Stomach (tissue), 9 donors: ENCODE results near the gene GZMM. TPM values are rescaled to one million over a fixed set of nuclear protein-coding genes. Genes with fewer than 3 reads are reported as not detected.

Source experiments
- DNase-seq, 2 donors: peaks; one replicate each; pipeline versions ENCODE4 v3.0.0 to v3.0.0-alpha.2; 2013 to 2019
- H3K27ac ChIP-seq, 5 donors: fragments of 200-600 bp in 4 of 5; sonication (generic) in 4 of 5; one replicate each; pipeline ENCODE4 v1.5.1; 2013 to 2019; ENCODE audit warnings: mild to moderate bottlenecking in 1 of 5, moderate library complexity in 1 of 5
- H3K27me3 ChIP-seq, 3 donors: fragments of 200-600 bp; sonication (generic); one replicate each; pipeline ENCODE4 v1.5.1; 2017 to 2019; ENCODE audit warnings: mixed run types in 1 of 3
- H3K36me3 ChIP-seq, 4 donors: fragments of 200-600 bp; sonication (generic); 1 replicate in 3 of 4; 2 replicates in 1 of 4; pipeline ENCODE4 v1.5.1; 2016 to 2019
- H3K4me1 ChIP-seq, 4 donors: fragments of 200-600 bp; sonication (generic); one replicate each; pipeline ENCODE4 v1.5.1; 2016 to 2019
- H3K4me3 ChIP-seq, 4 donors: fragments of 200-600 bp; sonication (generic) in 3 of 4; one replicate each; pipeline ENCODE4 v1.5.1; 2016 to 2019; ENCODE audit warnings: mild to moderate bottlenecking in 1 of 4
- H3K9me3 ChIP-seq, 4 donors: fragments of 200-600 bp; sonication (generic); one replicate each; pipeline ENCODE4 v1.5.1; 2016 to 2019
- CTCF ChIP-seq, 7 experiments: fragments of 450-650 bp in 4 of 7; fragments of 200-600 bp in 3 of 7; sonication (generic) in 3 of 7; IDR thresholded peaks; one replicate each; pipeline ENCODE4 v1.5.1; 2016 to 2019; ENCODE audit warnings: antibody characterized with exemption in 7 of 7, control low read depth in 2 of 7, mild to moderate bottlenecking in 1 of 7
- EP300 ChIP-seq: sonication (generic); formaldehyde crosslinking; IDR thresholded peaks from one replicate; pipeline ENCODE4 v1.6.1; 2017; ENCODE audit warnings: antibody characterized with exemption
- POLR2A ChIP-seq, 4 donors: fragments of 450-650 bp; IDR thresholded peaks; one replicate each; pipeline ENCODE4 v1.6.1; 2016; ENCODE audit warnings: antibody characterized with exemption in 4 of 4, control low read depth in 2 of 4, mild to moderate bottlenecking in 1 of 4, moderate library complexity in 1 of 4
- POLR2AphosphoS5 ChIP-seq, 3 donors: sonication (generic); formaldehyde crosslinking; IDR thresholded peaks; one replicate each; pipeline ENCODE4 v1.6.1; 2016; ENCODE audit warnings: antibody characterized with exemption in 3 of 3
- WGBS, 5 donors: extraction: QIAGEN DNeasy Blood & Tissue Kit in 3 of 5; methylation state at CpG; one replicate each; pipeline versions ENCODE4 v1.1.5 to v1.1.7; 2013 to 2018; 5-methylcytosine and 5-hydroxymethylcytosine counted together
- intact Hi-C: fragments of 100-400 bp; cut with DNase I; formaldehyde crosslinking; loops from one replicate; pipeline ENCODE4 v1.15.1; 2023; ENCODE audit warnings: low total_unique reads
- polyA plus RNA-seq, 3 donors: library from polyadenylated mRNA; stranded (reverse); fragments of 200-250 nt; gene quantifications; one replicate each; pipeline ENCODE4 v1.2.3, GENCODE V29; 2013
- total RNA-seq, 5 donors: library from RNA; depleted of rRNA; stranded (reverse); fragments of >200 nt; gene quantifications; one replicate each; pipeline versions ENCODE4 v1.1.0 to v1.2.3, GENCODE V29; 2014 to 2016
- donor health status: healthy with polysubstance abuse.
- donor health status: Bipolar disorder and iron deficiency.
- donor health status: healthy.

The GZMM gene
- total and polyA plus RNA-seq, 8 donors, result 0.37 to 6.6 (median 0.93) TPM; not detected in 3

- DNase-seq, result peak; percentile 78 to 92
- H3K27me3 ChIP-seq, result no peaks in the 10 kb centered on the region
- H3K4me3 ChIP-seq, result peak within 1 kb of the TSS; percentile 77 to 100 (median 100)
- H3K27ac ChIP-seq, result peak within 1 kb of the TSS; percentile 91 to 98 (median 96)
- no peaks in the 10 kb centered on the region for H3K9me3 ChIP-seq
- peaks cover 15 to 46% (median 34%) of the 10 kb centered on the region in 4 donors for H3K4me1 ChIP-seq
- intact Hi-C loops, result no loop called here
- H3K36me3 ChIP-seq, result peaks cover 0 to 11% (median 4%) of the 10 kb centered on the region in 4 donors
- 0 to 6% (median 1%) methylated on average over 8 to 81 of the region's 81 CpGs for WGBS, 5 donors
- TF ChIP-seq POLR2AphosphoS5 (IDR thresholded peaks at IDR 0.05), result peak; percentile 23 to 82 (median 65)
- TF ChIP-seq EP300, result peak; percentile 2
- TF ChIP-seq POLR2A (IDR thresholded peaks at IDR 0.05), result no peak
- no peak for TF ChIP-seq CTCF (IDR thresholded peaks at IDR 0.05)
Observed at GRCh38 chr19:507286-508203, 36.3 kb upstream of the GZMM start, which contains the start of gene TPGS1. Gene TPGS1 (plus strand): TSS chr19:507497. CDS start chr19:507507, 10 bp downstream.

- DNase-seq, result no peak
- no peaks in the 10 kb centered on the region for H3K27me3 ChIP-seq
- H3K36me3 ChIP-seq, result peaks cover 0 to 11% (median 4%) of the 10 kb centered on the region in 4 donors
- TF ChIP-seq POLR2A (IDR thresholded peaks at IDR 0.05) (no peak), CTCF (IDR thresholded peaks at IDR 0.05) (no peak)
- H3K9me3 ChIP-seq, result no peaks in the 10 kb centered on the region
- WGBS, 5 donors, result 48 to 62% (median 55%) methylated on average over 26 to 32 of the region's 32 CpGs
- peaks cover 15 to 54% (median 41%) of the 10 kb centered on the region in 4 donors for H3K4me1 ChIP-seq
- H3K4me3 ChIP-seq, result peak overlapping the region; percentile 77 to 100 (median 100)
- peak overlapping the region in 2 of 5 donors; percentile 96 to 98 for H3K27ac ChIP-seq
- intact Hi-C loops, result no loop called here
Observed at GRCh38 chr19:508204-509150, 35.4 kb upstream of the GZMM start.

DNA sequence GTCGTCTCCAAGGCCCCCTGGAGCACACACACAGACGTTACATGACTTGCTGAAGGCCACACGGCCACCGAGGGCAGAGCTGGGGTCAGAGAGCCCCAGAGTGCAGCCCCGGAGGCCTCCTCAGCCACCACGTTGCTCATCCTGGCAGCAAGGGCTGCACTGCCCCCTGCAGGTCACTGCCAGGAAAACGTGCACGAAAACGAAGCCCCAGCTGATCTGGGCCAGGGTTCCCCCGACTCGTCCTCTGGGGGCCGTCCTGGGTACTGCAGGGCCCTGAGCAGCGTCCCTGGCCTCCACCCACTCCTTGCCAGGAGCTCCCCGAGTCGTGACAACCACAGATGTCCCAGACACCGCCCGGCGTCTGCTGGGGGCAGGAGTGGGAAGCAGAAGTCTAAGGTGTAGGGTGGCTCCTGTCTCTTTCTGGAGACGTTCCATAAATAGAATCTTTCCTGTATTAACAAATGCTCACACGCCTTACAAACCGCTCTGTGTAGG is 33.2 kb upstream of the GZMM start:
- Histone ChIP-seq H3K36me3 (peaks cover 0 to 11% (median 6%) of the 10 kb centered on the region in 4 donors), H3K9me3 (no peaks in the 10 kb centered on the region), H3K4me3 (peak overlapping the region; percentile 5 to 23 (median 20)), H3K4me1 (peaks cover 15 to 52% (median 41%) of the 10 kb centered on the region in 4 donors), H3K27ac (peak overlapping the region; percentile 42 to 80 (median 71)), H3K27me3 (no peaks in the 10 kb centered on the region)
- WGBS, 5 donors, result 18 to 28% (median 25%) methylated on average over 15 to 21 of the region's 21 CpGs
- peak; percentile 77 to 94 for DNase-seq
- no peak for TF ChIP-seq EP300
- peak in 5 of 7 experiments; percentile 75 to 95 (median 89) for TF ChIP-seq CTCF (IDR thresholded peaks at IDR 0.05)
- TF ChIP-seq POLR2AphosphoS5 (IDR thresholded peaks at IDR 0.05), result peak in 1 of 3 donors; percentile 34
- intact Hi-C loops, result no loop called here
